ENCODE data around the gene CAND1. TPM values are rescaled to one million over a fixed set of nuclear protein-coding genes. Genes with fewer than 3 reads are reported as not detected.
A peak's percentile ranks its signal among the peaks of the same experiment; 100 is the strongest.

Gene CAND1
- total RNA-seq, 1 donor, result 130 TPM

DNA sequence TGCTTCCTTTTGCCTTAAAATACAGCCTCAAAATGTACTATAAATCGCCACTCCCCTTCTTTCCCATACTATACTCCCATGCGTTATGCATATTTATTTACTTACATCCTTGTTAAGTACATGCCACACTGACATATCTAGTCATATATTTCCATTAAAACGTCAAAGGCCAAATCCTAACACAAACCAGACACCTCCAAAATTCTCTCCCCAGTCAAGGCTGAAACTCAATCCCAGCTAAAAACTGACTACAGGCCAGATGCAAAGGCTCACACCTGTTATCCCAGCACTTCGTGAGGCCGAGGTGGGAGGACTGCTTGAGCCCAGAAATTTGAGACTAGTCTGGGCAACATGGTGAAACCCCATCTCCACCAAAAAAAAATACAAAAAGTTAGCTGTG is 5.7 kb upstream of the CAND1 start:
- Histone ChIP-seq H2AFZ (ENCODE audit: low read length) (no peak overlapping the region), H3K9me3 (ENCODE audit: low read depth, low read length) (no peaks in the 10 kb centered on the region), H3K4me1 (ENCODE audit: insufficient read depth, low read length) (peaks cover 7% of the 10 kb centered on the region), H3K27ac (ENCODE audit: low read depth, low read length) (no peak overlapping the region), H3K79me2 (ENCODE audit: insufficient read depth, low read length) (no peaks in the 10 kb centered on the region), H3K4me3 (ENCODE audit: insufficient read depth, low read length) (no peak overlapping the region), H3K36me3 (ENCODE audit: insufficient read depth, low read length) (no peaks in the 10 kb centered on the region), H3K27me3 (ENCODE audit: insufficient read depth, low read length) (no peaks in the 10 kb centered on the region), H4K20me1 (ENCODE audit: insufficient read depth, low read length) (no peaks in the 10 kb centered on the region), H3K4me2 (ENCODE audit: insufficient read depth, low read length) (no peak overlapping the region)
- TF ChIP-seq, protein P1, sequence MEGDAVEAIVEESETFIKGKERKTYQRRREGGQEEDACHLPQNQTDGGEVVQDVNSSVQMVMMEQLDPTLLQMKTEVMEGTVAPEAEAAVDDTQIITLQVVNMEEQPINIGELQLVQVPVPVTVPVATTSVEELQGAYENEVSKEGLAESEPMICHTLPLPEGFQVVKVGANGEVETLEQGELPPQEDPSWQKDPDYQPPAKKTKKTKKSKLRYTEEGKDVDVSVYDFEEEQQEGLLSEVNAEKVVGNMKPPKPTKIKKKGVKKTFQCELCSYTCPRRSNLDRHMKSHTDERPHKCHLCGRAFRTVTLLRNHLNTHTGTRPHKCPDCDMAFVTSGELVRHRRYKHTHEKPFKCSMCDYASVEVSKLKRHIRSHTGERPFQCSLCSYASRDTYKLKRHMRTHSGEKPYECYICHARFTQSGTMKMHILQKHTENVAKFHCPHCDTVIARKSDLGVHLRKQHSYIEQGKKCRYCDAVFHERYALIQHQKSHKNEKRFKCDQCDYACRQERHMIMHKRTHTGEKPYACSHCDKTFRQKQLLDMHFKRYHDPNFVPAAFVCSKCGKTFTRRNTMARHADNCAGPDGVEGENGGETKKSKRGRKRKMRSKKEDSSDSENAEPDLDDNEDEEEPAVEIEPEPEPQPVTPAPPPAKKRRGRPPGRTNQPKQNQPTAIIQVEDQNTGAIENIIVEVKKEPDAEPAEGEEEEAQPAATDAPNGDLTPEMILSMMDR (IDR thresholded peaks at IDR 0.05; ENCODE audit: extremely low read depth, low read depth, low read length), result no peak
- DNase-seq (ENCODE audit: insufficient read length, low spot score, missing footprints), result no peak

DNA sequence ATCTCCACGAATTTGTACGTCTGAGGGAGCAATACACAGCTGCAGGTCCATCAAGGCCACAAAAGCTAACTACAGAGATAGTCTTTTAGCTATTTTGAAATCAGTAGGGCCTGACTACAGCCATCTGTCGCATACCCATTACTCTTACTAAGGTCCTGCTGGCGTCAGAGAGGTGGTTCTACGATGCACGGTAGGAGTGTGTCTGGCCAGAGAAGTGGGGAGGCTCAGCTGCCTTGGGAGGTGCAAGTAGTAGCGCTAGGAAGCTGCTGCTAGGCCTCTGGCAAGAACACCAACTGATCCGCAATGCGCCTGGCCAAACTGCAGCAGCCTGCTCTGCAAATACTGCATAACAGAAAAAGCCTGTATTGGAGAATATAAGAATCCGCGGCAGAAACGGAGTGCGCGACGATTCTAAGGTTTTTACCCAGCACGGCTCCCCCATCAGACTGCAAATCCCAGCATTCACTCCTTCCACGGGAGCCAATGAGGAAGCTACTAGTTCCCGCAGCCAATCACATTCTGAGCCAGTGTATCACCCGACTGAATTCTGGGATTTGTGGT is 743 bp upstream of the CAND1 start:
- Histone ChIP-seq H2AFZ (ENCODE audit: low read length) (peak overlapping the region; percentile 97), H3K36me3 (ENCODE audit: insufficient read depth, low read length) (peaks cover 2% of the 10 kb centered on the region), H3K27me3 (ENCODE audit: insufficient read depth, low read length) (no peaks in the 10 kb centered on the region), H3K27ac (ENCODE audit: low read depth, low read length) (peak overlapping the region; percentile 98), H3K4me3 (ENCODE audit: insufficient read depth, low read length) (peak overlapping the region; percentile 94), H3K79me2 (ENCODE audit: insufficient read depth, low read length) (peaks cover 39% of the 10 kb centered on the region), H4K20me1 (ENCODE audit: insufficient read depth, low read length) (peaks cover 29% of the 10 kb centered on the region), H3K4me1 (ENCODE audit: insufficient read depth, low read length) (peaks cover 21% of the 10 kb centered on the region), H3K9me3 (ENCODE audit: low read depth, low read length) (no peaks in the 10 kb centered on the region), H3K4me2 (ENCODE audit: insufficient read depth, low read length) (peak overlapping the region; percentile 87)
- TF ChIP-seq, protein P1 (IDR thresholded peaks at IDR 0.05; ENCODE audit: extremely low read depth, low read depth, low read length), result no peak
- peak; percentile 94 for DNase-seq (ENCODE audit: insufficient read length, low spot score, missing footprints)

DNA sequence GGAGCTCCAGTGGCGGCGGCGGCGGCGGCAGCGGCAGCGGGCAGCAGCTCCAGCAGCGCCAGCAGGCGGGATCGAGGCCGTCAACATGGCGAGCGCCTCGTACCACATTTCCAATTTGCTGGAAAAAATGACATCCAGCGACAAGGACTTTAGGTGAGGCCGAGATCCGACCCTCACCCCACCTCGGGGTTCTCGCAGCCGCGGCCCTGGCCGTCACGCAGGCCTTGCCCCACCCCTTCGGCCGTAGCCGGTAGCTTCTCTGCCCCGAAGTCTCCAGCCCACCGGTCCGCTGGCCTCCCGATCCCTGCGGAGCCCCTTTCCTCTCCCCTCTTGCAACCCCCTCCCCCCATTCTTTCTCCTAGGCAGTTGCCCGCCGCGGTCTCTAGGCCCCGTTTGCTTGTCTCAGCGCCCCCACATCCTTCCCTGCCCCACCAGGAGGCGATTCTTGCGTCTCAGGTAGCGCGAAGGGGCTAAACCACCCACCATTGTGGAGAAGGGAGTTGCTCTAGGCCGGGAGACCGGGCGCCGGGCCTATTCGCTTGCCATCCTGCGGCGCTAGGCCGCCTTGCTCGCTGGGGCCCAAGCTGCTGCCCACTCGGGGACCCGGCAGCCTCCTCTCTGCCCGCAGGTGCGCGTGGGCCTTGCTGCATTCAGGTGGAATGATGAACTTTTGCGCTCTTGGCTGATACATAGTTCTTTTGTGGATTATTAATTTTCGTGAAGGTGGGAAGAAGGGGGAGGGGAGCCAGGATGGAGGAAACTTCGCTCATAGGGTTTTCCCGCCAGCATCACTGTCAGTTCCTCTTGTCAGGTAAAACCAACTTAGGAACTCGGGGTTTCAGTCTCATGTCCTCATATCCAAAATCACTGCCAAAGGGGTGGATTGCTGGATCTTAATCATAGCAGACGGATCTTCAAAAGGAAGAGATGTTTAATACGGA is 745 bp downstream of the CAND1 start:
- peaks cover 40% of the 10 kb centered on the region for H4K20me1 ChIP-seq (ENCODE audit: insufficient read depth, low read length)
- peak overlapping the region; percentile 87 for H3K4me2 ChIP-seq (ENCODE audit: insufficient read depth, low read length)
- no peaks in the 10 kb centered on the region for H3K9me3 ChIP-seq (ENCODE audit: low read depth, low read length)
- peak overlapping the region; percentile 83 for H2AFZ ChIP-seq (ENCODE audit: low read length)
- peaks cover 7% of the 10 kb centered on the region for H3K36me3 ChIP-seq (ENCODE audit: insufficient read depth, low read length)
- peak overlapping the region; percentile 98 for H3K27ac ChIP-seq (ENCODE audit: low read depth, low read length)
- peak overlapping the region; percentile 94 for H3K4me3 ChIP-seq (ENCODE audit: insufficient read depth, low read length)
- H3K27me3 ChIP-seq (ENCODE audit: insufficient read depth, low read length), result no peaks in the 10 kb centered on the region
- TF ChIP-seq, protein P1 (IDR thresholded peaks at IDR 0.05; ENCODE audit: extremely low read depth, low read depth, low read length), result no peak
- peaks cover 21% of the 10 kb centered on the region for H3K4me1 ChIP-seq (ENCODE audit: insufficient read depth, low read length)
- H3K79me2 ChIP-seq (ENCODE audit: insufficient read depth, low read length), result peaks cover 54% of the 10 kb centered on the region
- peak; percentile 75 for DNase-seq (ENCODE audit: insufficient read length, low spot score, missing footprints)

DNA sequence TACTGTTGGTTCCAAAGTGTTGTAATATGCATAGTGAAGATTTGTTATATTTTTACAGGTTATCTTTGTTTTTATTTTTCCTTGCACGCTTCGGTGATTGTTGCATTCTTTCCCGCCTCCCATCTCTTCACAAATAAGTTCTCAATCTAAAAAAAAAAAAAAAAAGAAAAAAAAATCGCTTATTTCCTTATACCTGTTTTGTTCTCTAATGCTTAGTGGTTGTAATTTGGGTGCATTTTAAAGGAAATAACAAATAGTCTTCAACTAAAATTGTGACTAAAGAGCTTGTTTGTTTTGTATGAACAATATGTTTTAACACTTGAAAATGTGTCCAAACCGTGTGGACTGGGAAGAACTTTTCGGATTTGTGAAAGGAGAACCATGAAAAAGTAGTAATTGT is 1.5 kb downstream of the CAND1 start:
- Histone ChIP-seq H3K4me1 (ENCODE audit: insufficient read depth, low read length) (peaks cover 24% of the 10 kb centered on the region), H2AFZ (ENCODE audit: low read length) (no peak overlapping the region), H3K9me3 (ENCODE audit: low read depth, low read length) (no peaks in the 10 kb centered on the region), H3K79me2 (ENCODE audit: insufficient read depth, low read length) (peaks cover 61% of the 10 kb centered on the region), H3K27ac (ENCODE audit: low read depth, low read length) (peak overlapping the region; percentile 98), H3K4me3 (ENCODE audit: insufficient read depth, low read length) (peak overlapping the region; percentile 94), H4K20me1 (ENCODE audit: insufficient read depth, low read length) (peaks cover 45% of the 10 kb centered on the region), H3K36me3 (ENCODE audit: insufficient read depth, low read length) (peaks cover 8% of the 10 kb centered on the region), H3K4me2 (ENCODE audit: insufficient read depth, low read length) (peak overlapping the region; percentile 87), H3K27me3 (ENCODE audit: insufficient read depth, low read length) (no peaks in the 10 kb centered on the region)
- DNase-seq (ENCODE audit: insufficient read length, low spot score, missing footprints), result no peak
- TF ChIP-seq, protein P1 (IDR thresholded peaks at IDR 0.05; ENCODE audit: extremely low read depth, low read depth, low read length), result no peak

Data from osteoblast (primary cell).